Hematopoietic multipotent progenitor cell treated with erythropoietin and hydrocortisone succinate and interleukin-3 and kit ligand, for 4 days (in vitro differentiated cells): ENCODE data around the gene FAM156B.
"Not testable (repeated sequence)": the region's sequence is repeated elsewhere in the genome, so short reads cannot be mapped to it uniquely, and the experiment has no call there.

ENCODE experiments used
- DNase-seq: peaks from one replicate; pipeline ENCODE4 v3.0.0-alpha.2; 2015

FAM156B gene, protein sequence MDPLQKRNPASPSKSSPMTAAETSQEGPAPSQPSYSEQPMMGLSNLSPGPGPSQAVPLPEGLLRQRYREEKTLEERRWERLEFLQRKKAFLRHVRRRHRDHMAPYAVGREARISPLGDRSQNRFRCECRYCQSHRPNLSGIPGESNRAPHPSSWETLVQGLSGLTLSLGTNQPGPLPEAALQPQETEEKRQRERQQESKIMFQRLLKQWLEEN

DNA sequence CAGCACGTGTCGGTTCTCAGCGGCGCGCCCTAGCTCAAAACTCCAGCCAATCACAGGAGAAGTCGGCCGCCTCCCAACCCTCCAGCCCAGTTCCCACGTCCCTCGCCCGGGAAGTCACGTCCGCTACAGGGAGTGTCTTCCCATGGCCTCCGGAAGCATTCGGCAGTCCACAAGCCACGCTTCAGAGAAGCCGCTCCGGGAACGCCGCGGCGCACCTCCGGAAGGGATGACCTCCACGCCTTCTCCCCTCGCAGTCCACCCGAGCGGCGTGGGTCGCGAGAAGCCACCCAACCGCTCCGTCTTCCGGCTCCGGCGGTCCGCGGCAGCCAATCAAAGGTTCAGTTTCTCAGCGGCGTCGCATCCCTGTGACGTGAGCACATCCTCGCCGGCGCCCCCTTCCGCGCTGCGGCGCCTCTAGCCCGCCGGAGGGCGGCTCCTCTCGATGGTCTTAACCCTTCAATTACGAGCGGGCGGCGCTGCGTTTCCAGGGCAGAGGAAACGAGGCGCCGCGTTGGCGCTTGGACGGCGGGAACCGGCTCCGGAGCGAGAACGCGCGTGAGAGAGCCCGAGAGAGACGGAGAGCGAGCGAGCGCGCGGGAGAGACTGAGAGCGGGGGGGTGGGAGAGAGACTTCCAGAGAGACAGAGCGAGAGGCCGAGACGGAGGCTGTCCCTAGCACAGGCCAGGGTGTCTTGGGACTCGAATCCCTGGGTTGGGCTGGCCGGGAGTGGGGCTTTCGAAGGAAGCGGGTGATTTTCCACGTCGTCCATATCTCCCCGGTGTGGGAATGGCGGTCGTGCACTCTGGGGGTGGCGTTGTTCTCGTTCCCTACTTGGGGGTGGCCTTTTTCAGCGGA, at the start of gene FAM156B:
Gene FAM156B (plus strand): TSS at position 476 of the 855 bp plus-strand sequence. CDS start 9,896 bp downstream, outside the sequence.
- not testable (repeated sequence) for DNase-seq

DNA sequence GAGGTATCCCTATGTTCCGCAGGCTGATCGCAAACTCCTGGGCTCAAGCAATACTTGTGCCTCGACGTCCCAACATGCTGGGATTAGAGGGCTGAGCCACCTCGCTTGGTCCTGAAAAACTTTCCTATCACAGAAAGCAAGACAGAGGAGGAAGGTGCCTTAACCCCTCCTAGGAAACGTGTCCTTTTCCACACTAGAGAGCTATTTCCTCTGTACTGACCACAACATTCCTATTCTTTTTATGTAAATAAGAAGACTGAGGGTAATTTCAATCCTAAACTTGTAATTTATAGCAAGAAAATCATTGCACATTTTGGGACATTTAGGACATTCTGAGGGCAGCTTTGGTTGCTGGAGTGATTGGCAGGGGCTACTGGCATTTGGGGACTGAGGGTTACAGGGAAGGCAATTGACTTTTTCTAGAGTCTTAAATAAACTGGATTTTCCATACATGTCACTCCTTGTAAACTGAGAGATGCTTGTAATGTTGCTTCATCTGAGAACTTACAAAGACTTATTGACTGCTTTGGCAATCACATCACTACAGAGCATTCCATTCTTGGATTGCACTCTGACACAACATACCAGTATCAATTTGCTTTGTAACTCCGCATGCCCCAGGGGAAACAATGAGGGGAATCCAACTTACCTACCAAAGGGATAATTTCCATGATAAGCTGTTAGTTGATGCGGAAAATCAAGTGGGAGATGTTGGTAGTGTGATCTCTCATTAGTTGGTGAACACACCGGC, 44.8 kb upstream of the FAM156B start:
- no peak for DNase-seq

DNA sequence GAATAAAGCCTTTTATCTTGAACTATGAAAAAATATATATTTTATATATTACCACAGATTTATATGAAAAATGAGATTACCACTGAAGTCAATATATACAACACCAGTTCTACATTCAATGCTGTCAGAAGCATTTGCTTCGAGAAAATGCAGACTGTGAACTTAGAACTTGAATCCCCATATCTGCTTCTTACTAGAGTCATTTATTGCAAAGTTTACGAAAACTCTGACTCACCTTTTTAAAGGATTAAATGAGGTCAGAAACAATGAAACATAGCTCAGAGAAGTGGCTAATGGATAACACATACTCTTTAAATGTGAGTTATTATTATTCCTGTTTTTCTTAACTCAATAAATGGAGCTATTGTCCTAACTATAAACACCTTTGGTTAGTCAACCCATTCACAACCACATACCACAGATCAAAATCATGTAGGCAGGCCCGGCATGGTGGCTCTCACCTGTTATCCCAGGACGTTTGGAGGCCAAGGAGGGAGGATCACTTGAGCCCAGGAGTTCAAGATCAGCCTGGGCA, 40.1 kb upstream of the FAM156B start:
- DNase-seq, result not testable (repeated sequence)

DNA sequence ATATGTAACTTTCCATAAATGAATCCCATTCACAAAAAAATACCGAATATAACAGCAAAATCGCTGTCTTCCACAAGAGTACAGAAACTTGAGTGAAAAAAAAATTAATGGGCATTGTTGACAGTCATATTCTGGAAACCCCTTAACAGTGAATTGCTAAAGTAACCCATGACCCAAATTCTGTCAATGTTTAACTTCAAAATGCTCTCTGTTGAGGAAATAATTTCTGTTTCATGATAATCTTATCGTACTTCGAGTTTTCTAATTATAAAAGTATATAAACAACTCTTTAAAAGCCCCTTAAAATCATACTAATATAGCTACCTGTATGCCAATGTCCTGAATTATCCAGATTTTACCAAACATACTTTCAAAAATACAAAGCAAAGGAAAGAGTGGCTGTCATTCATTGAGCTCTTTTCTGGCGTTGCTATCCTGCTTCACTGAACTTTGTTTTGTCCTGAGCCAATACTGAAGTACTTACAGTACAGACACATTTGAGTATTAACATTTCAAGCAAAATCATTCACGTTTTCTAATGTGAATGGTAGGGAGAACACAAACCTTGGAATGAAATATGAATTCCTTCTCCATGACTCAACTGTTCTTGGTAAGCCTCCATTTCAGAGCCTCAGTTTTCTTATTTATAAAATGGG, 31.7 kb upstream of the FAM156B start:
- DNase-seq, result no peak

DNA sequence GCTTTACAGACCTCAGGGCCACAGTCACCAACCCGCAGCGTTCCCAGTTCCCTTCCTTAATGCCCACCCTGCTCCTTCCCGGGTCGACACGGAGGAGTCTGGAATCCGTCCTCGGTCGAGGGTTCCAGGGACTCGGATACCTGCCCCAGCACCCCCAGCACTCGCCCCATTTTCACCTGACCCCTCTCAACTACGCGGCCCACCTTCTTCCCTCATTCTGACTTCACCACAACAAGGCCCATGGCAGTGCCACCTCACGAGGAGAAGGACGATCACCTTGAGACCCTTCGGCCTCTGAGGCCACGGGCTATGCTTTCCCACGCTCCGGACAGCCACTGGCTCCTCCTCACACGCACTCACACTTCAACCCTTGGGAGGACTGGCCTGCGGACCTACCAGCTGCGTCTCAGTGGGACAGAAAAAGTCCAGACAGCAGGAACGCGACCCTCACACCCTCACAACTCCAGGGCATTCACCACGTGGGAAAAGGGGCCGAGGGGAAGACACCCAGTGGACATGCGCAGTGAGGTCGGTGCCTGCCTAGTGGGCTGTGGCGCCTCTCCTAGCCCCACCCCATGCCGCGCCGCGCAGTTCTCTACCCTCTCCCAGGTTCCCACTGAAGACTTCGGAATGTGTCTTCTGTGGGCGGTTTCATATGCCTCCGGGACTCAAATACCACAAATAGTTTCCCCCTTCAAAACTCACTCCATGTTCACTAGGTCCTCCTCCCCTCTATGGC, 29.4 kb upstream of the FAM156B start, which contains the start of gene XAGE3:
Gene XAGE3 (minus strand): TSS at position 474 of the 739 bp plus-strand sequence. CDS start 950 bp downstream, outside the sequence.
- DNase-seq, result no peak

DNA sequence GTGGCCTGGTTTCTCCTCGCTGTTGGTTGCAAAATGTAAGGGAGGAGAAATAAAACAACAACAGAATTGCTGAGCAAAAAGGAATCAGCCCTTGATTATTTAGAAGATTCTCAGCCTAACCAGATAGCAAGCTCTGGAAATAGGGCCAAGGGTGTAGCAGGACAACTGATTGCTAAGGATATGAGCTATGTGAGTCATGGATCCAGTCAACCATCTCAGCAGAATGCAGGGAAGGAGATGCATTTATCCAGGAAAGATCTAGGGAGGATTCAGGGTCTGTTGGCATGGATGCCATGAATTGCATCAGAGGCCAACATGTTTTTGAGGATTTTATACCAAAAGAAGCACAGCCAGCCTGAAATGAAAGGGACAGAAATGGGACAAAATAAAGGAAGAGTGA, 27.1 kb upstream of the FAM156B start:
- no peak for DNase-seq

DNA sequence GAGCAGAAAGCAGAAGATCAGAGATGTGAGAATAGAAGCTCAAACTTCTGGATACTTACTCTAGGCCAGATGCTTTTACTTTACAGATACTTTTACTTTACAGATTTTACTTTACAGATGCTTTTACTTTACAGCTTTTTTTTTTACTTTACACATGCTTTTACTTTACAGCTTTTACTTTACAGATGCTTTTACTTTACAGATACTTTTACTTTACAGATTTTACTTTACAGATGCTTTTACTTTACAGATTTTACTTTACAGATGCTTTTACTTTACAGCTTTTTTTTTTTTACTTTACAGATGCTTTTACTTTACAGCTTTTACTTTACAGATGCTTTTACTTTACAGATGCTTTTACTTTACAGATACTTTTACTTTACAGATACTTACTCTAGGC, 23.3 kb upstream of the FAM156B start:
- DNase-seq, result not testable (repeated sequence)

DNA sequence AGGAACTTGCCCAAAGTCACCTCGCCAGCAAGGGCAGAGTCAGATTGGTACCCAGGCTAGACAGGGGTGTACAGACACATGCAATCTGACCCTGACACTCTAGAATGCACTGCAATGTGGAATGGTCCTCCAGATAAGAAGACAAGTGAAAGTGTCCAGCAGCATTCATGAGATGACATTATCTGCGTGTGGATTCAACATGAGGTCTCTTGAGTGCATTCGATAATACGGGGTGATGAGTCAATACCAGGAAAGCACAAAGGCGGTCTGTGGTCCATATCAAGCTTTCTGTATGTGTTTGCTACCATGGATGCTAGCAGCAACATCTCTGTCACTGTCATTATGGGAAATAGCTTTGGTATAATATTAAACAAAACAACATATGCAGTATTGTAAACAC, 22.5 kb upstream of the FAM156B start:
- DNase-seq, result no peak

DNA sequence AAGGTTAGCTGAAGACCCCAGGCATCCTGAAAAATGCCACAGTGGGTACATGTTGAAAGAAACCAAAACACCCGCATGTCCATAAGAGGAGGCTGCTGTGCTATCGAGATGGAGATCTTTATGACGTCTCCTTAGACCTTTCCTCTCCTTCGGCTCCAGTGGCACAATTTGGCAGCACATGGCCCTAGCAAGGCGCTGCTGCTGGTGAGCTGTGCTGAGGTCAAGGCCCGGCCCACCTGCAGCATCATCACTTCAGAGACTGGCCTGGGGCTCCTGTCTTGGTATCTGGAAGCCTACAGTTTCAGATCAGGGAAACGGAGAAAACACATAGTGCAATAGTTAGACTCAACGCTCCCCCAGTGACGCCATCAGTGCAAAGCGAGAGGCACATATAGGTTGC, 21.7 kb upstream of the FAM156B start:
- DNase-seq, result not testable (repeated sequence)

DNA sequence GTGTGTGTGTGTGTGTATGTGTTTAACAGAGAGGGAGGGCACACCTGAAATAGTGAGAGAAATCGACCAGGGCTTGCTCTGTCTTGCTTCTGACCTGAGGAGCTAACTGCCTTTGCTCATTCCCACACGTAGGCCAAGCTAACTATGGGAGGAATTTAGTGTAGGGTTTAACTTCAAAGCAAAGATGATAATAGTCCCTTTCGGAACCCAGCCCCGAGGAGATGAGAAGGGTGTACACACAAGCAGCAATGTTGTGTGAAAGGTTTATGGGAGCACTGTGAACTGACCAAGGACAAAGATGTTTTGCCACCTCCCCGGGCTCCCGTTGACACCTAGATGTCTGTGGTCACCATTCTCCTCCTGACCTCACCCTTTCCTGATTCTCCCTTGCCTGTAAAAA, 20.7 kb upstream of the FAM156B start:
- not testable (repeated sequence) for DNase-seq

DNA sequence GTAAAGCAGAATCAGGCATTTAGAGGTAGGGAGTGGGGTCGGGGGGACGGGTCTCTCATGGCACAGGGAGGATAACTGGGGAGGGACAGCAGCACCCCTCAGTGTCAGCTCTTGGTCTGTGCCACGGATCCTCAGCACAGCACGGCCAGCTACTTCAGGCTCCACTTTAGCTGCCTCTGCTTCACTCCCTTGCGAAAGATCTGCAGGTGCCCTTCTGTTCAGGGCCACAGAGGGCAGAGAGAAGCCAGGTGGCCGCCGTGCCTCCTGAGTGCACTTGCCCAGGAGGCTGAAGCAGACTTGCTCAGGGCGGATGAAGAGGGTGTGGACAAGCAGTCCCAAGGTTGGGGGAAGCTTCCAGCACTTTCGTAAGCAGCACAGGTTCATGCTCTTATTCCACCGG, 9.7 kb upstream of the FAM156B start:
- DNase-seq, result not testable (repeated sequence)

DNA sequence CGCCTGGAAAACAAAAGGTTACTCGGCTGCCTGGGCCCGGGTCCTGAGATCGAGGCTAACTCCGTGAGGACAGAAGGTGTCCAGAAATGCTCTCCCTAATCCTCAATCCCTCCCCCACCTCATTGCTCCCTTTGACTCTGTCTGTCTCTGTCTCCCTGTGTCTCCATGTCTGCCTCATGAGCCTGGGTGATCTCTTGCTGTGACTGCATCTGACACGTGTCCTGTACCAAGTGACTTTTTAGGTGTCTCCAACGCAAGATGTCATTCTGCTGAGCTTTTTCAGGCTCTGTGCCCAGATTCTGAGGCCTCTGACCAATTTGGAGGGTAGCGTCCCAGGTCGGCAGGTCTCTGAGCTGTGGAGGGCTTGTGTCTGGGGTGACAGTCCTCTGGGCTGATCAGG, 9.0 kb upstream of the FAM156B start:
- DNase-seq, result not testable (repeated sequence)

DNA sequence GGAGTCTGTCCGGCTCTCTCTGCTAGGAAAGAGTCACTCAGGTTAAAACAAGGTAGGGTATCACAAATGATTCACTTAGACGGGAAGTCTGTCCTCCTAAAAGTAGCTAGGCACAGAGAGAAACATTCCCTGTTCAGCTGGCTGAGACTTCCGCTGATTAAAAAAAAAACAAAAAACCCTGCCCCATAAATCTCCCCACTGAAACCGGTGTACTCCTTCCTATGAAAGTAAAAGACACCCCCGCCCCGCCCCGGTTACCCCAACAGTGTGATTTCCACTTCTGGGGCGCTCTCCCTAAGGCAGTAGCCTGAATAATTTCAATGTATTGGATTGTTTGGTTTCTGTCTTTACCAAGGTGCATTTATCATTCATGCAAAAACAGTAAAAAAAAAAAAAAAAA, 692 bp upstream of the FAM156B start:
- not testable (repeated sequence) for DNase-seq

DNA sequence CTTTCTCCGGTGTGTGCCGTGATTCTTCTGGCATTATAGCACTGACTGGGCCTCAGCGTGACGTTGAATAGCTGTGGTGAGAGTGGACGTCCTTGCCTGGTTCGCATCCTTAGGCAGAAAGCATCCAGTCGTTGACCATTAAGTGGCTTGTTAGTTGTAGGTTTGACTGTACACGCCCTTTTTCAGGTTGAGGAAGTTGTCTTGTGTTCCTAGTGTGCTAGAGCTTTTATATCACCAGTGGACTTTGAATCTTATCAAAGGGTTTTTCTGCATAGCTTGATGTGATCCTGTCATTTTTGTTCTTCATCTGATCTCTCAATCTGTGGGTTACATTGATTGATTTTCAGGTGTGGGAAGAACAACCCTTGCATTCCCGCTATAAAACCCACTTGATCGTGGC, 8.4 kb downstream of the FAM156B start:
- not testable (repeated sequence) for DNase-seq

DNA sequence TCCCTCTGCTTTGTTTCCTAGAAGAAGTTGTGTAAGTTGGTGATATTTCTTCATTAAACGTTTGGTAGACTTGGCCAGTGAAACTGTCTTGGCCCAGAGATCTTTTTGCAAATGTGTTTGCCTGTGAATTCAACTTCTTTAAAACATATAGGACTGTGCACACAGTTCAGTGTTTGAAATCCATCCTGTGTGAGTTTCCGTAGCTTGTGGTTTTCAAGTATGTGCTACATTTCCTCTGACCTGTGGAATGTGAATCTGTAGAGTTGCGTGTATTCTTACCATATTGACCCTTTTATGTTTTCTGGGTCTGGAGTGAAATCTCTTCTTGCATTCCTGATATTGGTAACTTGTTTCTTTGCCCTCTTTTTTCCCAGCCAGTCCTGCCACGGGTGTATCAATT, 8.9 kb downstream of the FAM156B start:
- DNase-seq, result not testable (repeated sequence)

DNA sequence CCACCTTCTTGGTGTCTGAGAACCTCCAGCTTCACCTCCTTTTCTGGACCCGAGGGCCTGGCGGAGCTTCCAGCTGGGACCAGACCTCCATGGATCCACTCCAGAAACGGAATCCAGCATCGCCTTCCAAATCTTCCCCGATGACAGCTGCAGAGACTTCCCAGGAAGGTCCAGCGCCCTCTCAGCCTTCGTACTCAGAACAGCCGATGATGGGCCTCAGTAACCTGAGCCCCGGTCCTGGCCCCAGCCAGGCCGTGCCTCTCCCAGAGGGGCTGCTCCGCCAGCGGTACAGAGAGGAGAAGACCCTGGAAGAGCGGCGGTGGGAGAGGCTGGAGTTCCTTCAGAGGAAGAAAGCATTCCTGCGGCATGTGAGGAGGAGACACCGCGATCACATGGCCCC, 10.0 kb downstream of the FAM156B start:
- DNase-seq, result not testable (repeated sequence)

DNA sequence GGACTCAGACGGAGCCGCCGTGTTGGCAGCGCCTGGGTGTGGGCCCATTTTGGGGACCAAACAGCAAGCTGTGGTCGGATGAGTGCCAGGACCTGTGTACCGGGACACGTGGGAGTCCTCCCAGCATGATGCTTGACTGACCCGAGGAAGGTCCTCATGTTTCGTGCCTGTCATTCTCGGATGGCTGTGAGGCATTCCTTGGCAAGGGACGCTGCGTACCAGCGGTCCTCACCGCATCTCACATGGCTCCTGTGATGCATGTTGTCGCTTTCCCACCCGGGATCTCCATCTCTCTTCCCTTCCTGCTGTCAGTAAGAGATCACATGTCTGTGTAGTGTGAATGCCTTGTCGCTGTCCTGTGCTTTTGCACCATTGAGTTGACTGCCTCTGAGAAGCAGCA, 10.8 kb downstream of the FAM156B start:
- not testable (repeated sequence) for DNase-seq

DNA sequence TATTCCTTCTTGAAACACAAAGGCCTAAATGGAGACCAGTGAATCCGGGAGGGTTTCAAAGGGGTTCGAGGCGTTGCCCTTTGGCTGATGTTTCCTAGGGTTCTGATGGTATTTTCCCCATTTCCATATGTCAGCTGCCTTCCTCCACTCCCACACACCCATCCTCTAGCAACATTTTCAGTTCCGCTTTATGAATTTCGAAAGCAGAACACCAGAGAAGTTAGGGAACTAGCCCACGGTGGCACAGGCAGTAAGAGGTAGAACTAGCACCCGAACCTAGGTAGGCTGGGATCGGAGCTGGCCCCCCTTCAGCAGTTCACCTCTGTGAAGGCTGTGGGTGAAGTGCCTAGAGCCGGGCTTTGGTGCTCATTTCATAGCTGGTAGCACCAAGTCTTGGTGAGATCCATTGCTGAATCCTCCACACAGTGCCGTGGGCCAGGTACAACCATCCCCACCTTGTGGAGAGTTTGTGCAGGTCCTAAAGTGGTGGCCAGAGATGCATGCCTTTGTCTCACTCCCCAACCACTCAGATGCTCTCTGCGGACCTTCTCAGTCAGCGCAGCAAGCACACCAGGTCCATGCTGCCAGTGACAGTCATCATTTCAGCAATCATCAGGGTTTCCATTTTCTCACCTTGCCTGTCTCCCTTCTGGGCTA, 12.3 kb downstream of the FAM156B start:
- DNase-seq, result not testable (repeated sequence)

DNA sequence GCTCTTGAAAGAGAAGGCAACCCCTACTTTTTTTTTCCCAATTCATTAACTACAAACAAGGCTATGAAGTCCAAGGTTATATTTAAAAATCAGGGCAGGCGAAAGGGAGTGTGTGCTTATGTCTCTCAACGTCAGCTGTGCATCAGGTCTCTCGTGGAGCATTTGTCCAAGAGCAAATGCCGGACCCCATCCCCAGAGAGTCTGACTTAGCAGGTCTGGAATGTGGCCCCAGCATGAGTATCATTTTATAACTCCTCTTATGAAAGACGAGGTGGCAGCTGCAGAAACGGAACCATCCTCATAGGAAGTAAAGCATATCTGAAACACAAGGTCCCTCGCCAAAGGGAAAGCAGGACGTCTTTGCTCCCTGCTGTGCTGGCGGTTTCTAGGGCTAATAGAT, 16.6 kb downstream of the FAM156B start:
- not testable (repeated sequence) for DNase-seq

DNA sequence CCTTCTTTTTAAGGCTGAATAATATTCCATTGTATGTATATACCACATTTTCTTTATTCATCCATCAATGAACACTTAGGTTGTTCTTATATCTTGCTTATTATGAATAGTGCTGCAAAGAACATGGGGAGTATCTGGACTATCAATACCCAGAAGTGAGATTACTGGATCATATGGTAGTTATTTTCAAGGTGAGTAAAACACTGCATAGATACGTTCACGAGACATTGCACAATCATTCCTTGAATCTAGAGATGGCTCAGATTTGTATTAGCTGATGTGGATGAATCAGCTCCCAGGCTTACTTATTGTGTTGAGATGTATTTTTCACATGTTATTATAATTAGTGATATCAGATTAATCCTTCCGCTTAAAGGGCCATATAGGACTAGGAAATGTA, 17.6 kb downstream of the FAM156B start:
- not testable (repeated sequence) for DNase-seq

DNA sequence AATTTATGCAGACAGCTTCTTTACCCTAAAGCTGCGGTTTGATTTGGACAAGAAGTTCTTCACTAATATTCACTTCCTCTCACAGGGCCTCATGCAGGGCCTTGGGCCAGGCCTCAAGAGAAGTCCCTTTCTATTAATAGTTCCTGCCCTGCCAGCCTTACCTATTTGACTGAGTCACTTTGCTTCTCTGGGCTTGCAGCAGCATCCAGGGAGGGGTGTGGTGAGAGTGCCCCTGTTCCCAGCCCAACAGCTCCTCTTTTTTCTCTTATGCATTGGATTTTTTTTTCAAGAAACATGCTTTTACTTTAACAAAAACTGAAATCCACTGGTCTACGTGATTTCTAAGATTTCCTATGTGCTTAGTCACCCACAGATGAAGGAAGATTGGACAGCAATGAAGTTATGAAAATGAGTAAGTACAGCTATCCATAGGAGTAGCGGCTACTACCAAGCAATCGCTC, 26.7 kb downstream of the FAM156B start:
- DNase-seq, result peak; percentile 45
